C4-2B (cell line): ENCODE measurements around the gene GALNT10.

Experiments
- H3K27ac ChIP-seq: fragments of 450-650 bp; 2 replicates; pipeline ENCODE4 v1.5.1; 2017
- ZFX ChIP-seq: fragments of 450-650 bp; IDR thresholded peaks from 2 replicates; pipeline ENCODE4 v1.6.1; 2017
- TF ChIP-seq, protein P1 (sequence below): fragments of 450-650 bp; conservative IDR thresholded peaks from 2 replicates; pipeline ENCODE4 v1.5.1; 2017; ENCODE audit warnings: mild to moderate bottlenecking

The GALNT10 gene

GRCh38 chr5:154345255-154345952 is 154.9 kb downstream of the GALNT10 start:
- H3K27ac ChIP-seq: no peak overlapping the region
- no peak for TF ChIP-seq ZFX
- TF ChIP-seq, protein P1, sequence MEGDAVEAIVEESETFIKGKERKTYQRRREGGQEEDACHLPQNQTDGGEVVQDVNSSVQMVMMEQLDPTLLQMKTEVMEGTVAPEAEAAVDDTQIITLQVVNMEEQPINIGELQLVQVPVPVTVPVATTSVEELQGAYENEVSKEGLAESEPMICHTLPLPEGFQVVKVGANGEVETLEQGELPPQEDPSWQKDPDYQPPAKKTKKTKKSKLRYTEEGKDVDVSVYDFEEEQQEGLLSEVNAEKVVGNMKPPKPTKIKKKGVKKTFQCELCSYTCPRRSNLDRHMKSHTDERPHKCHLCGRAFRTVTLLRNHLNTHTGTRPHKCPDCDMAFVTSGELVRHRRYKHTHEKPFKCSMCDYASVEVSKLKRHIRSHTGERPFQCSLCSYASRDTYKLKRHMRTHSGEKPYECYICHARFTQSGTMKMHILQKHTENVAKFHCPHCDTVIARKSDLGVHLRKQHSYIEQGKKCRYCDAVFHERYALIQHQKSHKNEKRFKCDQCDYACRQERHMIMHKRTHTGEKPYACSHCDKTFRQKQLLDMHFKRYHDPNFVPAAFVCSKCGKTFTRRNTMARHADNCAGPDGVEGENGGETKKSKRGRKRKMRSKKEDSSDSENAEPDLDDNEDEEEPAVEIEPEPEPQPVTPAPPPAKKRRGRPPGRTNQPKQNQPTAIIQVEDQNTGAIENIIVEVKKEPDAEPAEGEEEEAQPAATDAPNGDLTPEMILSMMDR: no peak

DNA sequence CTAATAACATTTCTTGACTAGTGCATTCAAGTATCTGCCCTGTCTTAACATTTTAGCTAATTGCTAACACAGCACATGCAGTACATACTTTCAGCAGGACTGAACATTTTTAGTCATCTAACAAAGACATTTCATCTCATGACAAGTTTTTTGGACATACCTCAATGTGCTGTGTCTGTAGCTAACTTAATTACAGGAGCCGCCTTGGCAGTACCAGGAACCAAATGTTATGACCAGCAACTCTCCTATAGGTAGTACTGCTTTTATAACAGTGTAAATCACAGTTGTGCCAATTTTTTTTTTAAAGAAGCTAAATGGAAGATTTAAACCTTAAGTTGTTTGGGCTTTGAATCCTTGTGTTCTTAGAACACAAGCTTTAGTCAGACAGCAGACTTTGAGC is 155.9 kb downstream of the GALNT10 start:
- no peak overlapping the region for H3K27ac ChIP-seq
- no peak for TF ChIP-seq ZFX
- TF ChIP-seq, protein P1: no peak

DNA sequence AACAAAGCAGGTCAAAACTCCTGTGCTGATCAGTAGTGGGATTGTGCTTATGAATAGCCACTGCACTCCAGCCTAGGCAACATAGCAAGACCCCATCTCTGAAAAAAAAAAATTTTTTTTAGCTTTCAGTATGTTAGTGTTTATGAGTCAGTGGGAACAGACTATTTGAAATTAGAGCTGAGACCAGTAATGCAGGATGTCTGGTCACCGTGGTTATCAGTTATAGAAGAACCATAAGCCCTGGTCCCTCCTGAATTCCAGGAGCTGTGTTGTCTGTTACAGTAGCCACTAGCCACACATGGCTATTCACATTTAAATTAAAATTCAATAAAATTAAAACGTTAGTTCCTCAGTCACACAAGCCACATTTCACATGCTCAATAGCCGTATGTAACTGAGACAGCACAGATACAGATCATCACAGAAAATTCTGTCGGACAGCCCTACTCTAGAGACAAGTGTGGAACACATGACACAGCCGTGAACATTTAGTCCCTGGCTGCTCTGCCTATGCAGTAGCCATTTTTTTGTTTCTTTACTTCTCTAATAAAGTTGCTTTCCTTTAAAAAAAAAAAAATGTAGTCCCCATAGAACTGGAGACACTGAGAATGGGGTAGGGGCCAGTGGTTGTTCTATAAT is 159.2 kb downstream of the GALNT10 start:
- no peak for TF ChIP-seq ZFX
- H3K27ac ChIP-seq: no peak overlapping the region

- no peak overlapping the region for H3K27ac ChIP-seq
- TF ChIP-seq, protein P1: no peak
- TF ChIP-seq ZFX: no peak
Measured at GRCh38 chr5:154351141-154351540, 160.6 kb downstream of the GALNT10 start.

DNA sequence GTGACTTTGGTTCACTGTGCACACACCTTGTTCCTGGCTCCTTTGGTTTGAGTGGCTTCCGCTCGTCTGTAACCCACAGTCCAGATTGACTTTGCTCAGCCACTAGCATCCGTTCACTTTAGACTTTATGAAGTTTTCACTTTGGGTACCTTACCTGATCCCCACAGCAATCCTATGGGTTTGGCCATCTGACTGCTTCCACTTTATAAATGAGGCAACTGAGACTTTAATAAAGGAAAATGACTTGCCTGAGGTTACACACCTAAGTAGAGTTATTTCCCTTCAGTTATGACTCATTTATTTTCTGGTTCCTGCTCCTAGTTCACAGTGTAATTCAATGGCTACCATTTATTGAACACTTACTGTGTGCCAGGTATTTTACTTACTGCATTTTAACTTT is 161.0 kb downstream of the GALNT10 start:
- TF ChIP-seq ZFX: no peak
- TF ChIP-seq, protein P1: no peak
- H3K27ac ChIP-seq: no peak overlapping the region

- TF ChIP-seq ZFX: no peak
- TF ChIP-seq, protein P1: no peak
- no peak overlapping the region for H3K27ac ChIP-seq
Measured at GRCh38 chr5:154352960-154353548, 162.5 kb downstream of the GALNT10 start.

DNA sequence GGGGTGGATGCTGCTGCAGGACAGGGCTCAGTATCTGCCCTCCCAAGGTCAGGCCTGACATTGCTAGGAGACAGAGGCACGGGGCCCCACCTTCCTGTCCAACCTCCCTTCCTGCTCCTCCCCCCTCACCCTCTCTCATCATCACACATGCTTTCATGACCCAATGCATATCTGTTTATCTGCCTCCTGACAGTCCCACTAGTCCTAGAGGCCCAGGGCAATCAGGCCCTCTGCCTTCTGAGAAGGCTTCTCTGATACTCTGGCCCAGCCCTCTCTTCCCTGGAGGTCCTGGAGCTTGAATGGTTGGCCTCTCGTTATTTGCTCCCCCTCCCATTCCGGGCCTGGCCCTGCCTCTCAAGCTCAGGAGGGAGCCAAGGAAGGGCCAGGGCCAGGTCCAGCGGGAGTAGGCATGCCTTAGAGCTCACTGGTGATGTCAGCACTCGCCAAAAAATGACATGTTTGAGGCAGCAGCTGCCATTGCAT is 164.6 kb downstream of the GALNT10 start:
- H3K27ac ChIP-seq: no peak overlapping the region
- TF ChIP-seq, protein P1: no peak
- no peak for TF ChIP-seq ZFX
